Stimulated activated CD4-positive, alpha-beta T cell treated with anti-CD3 and anti-CD28 coated beads, Interleukin-1b, Interleukin-23, amount 100 ng/mL, for 1 hour (primary cell): ENCODE results near the gene RNF220.
"Not testable (repeated sequence)": the region's sequence is repeated elsewhere in the genome, so short reads cannot be mapped to it uniquely, and the experiment has no call there.

Experiments
- DNase-seq, 2 donors: peaks; one replicate each; pipeline ENCODE4 v3.0.0-alpha.2; 2020; ENCODE audit warnings: low read depth in 2 of 2

The RNF220 gene

DNA sequence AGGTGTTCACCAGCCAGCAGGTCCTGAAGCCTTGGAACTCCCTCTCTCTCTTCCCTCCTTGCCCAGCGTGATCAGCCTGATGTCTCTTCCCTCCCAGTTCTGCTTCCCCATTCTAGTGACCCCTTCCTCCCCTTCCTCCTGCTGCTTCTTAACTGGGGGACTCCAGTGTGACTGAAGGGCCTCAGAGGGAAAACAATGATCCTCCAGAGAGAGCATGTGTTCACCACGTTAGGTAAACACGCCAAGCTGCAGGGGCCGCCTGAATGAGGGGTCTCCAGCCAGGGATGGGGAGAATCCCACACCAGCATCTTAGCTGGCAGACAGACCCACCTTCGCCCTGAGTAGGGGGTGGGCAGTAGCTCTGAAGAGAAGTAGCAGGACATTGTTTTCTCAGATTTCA, 144.5 kb downstream of the RNF220 start:
- no peak for DNase-seq

DNA sequence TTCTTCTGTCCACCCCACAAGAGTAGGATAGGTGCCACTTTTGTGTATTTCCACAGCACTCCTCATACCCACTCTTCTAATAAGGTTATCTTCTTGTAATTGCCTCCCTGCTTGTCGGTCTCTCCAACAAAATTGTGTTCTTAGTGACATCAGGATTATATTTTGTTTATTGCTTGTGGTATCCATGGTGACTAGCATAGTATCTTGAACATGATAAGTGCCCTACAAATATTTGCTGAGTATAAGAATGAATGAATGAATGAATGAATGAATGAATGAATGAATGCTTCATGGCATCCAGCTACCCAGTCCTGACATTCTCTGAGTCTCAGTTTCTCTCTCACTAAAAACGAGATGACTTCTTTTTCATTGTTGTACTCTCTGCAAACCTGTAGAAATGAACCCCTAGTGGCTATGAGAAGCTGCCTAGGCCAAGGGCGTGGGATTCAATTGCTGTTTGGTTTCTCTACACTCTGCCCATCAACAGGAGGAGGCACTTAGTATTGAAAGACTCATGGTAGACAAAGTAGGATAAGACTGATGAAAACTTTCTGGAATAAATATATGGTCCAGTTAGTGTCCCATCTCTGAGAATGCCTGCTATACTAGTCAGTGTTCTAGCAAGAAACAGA, 148.2 kb downstream of the RNF220 start:
- no peak for DNase-seq

DNA sequence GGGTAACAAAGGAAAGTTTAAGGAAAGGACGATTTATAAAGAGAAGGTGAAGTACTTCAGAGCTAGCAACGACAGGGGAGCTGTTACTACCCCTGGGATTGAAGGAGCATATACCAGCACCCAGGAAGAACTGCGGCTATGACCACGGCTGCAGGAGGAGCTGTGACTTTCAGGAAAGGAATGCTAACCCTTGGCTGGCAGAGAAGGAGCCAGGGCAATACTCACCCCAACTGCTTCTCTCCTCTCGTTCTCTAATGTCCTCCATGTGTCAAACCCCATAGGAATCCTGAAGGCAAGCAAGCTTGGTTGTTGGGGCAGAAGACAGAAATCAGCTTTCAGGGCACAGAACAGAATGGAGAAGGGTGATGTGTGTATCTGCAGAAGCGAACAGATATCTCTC, 148.7 kb downstream of the RNF220 start:
- no peak for DNase-seq

DNA sequence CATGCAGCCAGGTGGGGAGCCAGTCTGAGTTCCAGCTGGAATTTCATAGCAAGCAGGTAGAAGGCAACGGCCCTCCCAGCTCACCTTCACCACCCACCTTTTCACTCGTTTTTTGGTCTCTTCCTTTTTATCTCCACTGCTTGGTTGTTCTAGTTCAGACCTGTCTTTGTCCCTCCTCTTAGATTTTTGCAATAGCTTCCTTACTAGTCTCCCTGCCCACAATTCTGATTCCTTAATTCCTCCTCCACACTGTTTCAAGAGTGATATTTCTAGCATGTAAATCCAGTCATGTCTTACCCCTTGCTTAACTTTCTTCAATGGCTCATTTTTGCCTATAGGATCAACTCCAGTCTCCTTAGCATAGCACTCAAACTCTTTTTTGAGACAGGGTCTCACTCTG, 149.7 kb downstream of the RNF220 start:
- DNase-seq = no peak

DNA sequence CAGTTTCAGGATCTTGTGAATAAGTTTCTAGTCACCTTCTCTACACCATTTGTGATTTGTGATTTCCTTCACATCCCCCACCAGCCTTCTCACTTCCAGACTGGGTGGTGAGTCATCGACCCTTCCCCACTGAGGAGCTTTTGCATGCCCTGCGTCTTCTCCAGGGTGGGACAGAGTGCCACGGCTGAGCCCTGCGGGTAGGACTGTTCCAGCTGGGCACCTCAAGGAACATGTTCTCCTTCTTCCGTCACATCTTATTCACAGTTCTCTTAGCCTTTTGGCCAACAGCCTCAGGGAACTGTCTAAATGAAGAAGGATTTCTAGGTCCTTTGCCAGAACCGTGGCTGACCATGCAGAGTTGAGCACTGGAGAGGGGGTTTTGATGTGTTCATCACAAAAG, 152.7 kb downstream of the RNF220 start:
- DNase-seq = no peak

DNA sequence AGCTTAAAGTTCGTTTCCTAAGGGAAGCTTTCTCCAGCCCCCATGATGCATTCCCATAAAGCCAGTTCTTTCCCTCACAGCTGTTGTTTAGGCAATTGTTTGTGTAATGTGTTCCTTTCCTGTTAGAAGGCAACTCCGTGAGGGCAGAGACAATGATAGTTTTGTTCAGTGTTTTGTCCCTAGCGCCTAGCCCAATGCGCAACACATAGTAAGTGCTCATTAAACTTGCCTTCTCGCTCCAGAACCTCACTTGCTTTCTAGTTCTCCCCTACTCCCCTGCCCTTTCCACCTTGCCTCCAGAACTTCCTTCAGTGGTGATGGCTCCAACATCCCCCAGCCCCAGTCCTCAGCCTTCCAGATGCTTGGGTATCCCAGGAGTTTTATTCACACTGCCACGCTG, 153.8 kb downstream of the RNF220 start:
- no peak for DNase-seq

DNA sequence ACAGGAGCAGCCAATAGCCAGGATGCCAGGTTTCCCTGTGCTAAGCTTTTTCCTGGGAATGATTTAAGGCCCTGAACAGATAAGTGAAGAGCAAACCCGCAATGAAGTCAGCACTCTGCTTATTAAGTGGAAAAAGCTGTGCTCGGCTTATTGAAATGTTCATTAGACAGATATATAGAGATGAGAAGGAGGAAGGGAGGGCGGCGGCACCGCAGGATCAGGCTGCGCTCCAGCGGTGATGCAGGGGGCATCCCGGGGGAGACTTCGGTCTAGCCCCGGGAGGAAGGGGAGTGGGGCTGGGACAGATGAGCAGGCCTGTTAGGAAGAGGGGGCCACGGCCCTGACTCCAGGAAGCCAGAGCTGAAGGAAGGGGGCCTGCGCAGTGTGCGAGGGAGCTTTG, 154.3 kb downstream of the RNF220 start:
- no peak for DNase-seq

DNA sequence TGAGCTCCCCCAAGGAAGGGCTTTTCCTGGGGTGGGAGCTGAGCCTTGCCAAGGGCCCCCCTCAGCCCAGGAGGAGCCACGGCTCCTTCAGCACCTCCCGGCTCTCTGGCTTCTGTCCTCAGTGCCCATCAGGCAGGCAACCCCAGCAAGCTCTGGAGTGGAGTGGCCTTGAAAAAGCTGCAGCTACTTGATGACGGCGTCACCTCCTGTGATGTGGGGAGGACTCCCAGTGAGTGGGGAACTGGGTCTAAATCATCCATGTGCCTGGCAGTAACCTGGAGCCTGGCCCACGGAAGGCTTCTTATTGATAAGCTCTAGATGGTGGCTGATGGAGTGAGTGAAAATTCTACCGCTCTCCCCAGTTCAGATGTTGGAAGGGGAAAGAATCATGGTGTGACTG, 154.9 kb downstream of the RNF220 start:
- no peak for DNase-seq

DNA sequence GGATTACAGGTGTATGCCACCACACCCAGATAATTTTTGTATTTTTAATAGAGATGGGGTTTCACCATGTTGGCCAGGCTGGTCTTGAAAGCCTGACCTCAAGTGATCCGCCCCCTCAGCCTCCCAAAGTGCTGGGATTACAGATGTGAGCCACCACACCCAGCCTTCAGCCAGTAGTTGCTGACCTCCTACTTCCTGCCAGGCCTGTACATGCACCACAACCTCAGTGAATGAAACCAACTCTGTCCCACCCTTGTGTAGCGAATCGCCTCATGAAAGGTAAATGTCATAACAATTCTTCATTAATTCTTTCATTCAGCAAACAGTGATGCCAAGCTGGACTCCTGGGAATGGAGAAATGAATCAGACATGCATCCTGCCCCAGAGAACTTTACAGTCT, 155.6 kb downstream of the RNF220 start:
- not testable (repeated sequence) for DNase-seq

DNA sequence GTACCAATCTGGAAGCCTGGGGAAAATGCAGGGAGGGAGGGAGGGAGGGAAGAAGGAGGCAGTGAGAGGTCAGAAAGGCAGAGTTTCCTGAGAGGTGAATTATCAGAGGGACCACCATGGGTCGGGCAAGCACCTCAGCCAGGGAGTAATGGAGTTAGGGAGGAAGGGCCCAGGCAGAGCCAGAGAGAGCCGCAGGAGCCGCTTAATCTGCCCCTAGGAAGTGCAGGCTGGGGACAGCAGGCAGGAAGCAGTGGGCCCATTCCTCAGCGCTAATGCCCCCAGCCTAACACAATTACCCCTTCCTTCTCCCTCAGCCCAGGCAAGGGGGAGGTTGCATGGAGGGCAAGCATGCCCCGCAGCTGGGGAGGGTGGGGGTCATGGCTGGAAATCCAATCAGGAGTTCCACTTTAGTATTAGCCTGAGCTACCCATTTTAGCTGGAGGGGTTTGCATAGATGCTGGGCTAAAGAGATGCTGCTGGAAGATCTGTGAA, 160.2 kb downstream of the RNF220 start:
- DNase-seq = no peak

DNA sequence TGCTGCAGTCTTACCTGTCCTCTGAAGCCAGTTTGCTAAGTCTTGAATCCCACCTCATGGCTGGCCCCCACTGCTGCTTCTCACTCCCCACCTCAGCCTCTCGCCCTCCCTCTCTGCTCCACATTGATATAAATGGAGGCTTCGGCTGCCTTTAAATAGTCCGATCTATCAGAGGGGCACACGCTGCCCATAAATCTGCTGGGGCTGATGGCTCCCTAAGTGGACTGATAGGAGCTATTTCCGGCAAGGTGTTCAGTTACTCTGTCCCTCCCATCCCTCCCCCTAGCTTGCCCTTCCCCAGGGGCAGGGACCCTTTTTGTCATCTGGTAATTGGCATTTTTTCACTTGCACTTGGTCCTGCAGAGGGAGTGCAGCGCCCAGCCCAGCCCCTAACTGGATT, 160.8 kb downstream of the RNF220 start:
- no peak for DNase-seq

DNA sequence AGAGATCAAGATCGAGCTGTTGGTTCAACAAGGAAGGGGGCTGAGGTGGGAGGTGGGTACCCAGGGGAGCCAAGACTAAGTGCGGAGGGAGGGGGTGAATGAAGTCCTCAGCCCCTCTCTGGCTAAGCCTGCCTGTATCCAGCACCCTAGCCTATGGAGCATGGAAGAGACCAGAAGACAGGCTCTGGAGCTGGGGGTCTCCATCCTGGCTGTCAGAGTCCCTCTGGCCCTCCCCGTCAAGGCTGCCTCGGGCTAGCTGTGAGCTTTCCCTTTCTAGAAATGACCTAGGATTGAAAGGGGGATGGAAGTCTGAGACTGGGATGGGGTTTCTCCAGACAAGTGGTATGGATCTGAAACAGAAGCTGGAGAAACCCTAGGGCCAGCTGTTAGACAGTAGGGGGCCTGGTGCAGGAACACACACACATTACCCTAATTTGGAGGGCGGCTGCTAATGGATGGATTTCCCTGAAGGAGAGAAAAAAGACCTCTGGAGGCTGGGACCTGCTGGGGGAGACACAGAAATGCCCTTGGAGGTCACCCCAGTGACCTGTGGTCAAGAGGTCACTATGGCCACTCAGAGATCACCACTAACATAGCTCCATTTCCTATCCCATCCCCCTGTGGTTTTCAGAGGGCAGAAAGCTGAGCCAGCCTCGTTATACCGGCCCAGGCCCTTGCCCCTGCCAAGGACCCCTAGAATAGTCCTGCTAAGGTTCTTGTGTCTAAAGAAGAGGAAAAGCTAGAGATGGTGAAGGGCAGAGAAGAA, 161.4 kb downstream of the RNF220 start:
- DNase-seq = no peak

DNA sequence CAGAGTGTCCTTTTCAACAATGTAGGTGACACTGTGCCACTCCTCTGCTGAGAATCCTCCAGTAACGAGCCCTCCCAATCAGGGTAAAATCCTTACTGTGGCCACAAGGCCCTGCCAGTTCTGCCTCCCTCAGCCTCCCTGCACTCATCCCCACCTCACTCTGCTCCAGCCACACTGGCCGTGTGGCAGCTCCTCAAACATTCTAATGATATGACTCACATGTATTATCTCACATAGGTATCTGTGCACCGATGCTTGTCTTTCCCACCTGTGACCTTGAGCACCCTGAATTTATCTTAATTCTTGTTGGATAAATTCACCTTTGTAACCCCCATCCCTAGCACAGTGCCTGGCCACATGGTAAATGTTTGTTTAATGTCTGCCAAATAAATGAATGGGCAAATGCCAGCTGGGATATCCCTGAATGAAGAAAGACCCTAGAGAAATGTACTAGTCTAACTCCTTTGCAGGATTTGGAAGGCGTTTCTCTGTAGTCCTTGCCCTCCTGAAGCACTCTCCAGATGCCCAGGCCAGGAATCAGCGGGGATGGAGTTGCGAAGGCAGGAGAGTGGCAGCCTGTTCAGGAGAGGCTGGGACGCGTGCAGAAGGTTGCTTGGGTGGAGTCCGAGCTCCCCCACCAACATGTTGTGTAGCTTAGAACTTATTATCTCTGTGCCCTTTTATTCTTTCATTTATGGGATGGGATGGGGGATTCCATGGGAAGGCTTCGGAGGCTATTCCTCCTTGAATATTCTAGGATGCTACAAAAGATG, 163.3 kb downstream of the RNF220 start:
- DNase-seq = no peak

DNA sequence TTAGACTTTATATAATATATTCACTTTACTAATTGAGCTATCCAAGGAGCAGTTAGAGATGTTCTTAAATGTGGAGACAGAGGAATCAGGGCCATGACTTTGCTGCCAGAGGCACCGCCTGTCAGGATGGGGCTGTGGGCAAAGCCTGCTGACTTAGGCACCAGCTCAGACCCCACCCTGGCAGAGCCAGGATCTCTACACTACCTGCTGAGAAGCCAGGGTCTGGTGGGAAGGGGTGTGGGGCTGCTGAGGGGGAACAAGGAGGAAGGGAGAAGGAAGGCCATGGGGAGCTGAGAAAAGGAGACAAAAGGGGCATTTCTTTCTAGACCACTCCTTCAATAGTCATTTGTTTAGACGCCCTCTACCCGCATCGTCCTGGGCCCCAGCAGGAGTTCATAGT, 164.4 kb downstream of the RNF220 start:
- DNase-seq = no peak

DNA sequence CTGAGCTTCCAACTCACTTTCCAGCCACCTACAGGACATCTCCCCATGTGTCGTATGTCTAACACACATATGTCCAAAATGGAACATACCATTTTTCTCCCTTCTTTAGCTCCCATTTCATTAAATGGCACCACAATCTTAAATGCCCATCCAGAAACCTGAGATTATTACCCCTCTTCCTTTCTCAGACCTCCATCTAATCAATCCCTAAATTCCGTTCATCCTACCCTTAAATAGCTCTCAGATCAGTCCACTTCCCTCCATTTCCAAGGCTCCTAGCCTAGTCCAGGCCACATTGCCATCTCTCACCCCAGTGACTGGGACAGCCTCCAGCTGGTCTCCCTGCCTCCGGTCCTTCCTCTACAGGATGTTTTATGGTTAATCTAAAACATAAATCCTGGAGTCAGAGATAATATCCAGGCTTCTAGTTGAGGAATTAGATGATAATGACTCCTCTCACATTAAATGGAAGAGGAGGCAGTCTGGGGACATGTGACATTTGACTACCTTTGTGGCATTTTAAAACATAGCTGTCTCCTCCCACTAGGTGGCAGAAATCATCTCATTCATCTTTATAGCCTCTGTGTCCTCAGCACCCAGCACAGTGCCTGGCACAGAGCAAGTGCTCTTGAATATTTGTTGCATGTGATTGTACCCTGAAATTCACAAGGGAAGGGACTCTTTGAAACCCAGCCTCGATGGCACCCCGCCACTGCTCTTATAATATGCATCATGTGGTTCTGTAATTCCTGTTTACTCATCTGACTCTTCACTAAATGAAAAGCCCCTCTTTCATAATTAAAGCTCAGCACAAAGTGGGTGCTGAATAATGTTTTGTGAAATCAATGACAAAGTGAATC, 166.9 kb downstream of the RNF220 start:
- no peak for DNase-seq

DNA sequence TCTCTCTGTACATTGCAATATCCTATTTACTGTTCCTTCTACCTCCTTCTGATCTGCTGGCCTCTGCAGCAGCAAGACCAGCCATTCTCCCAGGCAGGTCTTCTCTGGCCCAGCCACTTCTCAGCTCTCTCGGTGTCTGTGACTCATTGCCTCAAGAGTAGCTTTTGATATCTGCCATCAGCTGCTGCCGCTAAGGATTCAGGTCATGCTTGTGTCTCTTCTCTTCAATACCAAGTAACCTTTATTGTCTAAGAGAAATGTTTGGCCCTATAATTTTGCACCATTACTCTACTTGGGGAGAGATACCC, 167.5 kb downstream of the RNF220 start:
- no peak for DNase-seq

DNA sequence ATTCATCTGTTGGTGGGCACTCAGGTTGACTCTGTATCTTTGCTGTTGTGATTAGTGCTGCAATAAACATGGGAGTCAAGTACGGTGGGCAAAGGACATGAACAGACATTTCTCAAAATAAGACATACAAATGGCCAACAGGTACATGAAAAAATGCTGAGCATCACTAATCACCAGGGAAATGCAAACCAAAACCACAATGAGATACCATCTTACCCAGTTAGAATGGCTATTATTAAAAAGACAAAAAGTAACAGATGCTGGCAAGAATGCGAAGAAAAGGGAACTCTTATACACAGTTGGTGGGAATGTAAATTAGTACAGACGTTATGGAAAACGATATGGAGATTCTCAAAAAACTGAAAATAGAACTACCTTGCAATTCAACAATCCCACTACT, 170.3 kb downstream of the RNF220 start:
- DNase-seq = no peak

DNA sequence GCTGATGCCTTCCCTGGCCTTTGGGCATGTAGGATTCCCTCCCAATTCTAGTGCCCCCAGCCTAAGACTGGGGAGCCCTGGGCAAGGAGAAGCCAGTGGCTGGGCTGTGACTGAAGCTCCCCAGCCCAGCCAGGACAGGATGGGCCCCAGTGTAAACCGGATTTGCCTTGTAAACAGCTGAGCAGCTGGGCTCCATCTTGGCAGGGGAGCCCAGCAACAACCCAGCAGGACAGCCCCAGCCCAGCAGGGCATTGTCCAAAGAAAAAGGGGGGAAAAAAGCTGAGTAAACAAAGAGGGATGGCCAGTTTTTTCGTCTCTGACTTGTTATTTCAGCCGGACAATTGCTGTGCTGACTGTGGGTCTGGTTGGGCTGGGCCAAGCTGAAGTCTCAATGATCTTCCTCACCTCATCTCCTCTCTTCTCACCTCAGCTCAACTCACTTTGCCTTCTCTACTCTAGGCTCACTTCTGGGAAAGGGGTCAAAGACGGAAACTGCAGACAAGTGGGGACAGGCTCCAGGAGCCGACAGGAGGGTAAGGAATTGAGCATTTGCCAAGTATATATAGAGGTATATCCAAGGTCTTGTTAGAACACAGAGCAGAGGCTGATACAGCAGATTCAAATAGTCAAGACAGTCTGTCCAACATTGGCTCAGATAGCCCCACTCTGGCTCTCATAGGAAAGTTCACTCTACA, 171.5 kb downstream of the RNF220 start:
- no peak for DNase-seq

DNA sequence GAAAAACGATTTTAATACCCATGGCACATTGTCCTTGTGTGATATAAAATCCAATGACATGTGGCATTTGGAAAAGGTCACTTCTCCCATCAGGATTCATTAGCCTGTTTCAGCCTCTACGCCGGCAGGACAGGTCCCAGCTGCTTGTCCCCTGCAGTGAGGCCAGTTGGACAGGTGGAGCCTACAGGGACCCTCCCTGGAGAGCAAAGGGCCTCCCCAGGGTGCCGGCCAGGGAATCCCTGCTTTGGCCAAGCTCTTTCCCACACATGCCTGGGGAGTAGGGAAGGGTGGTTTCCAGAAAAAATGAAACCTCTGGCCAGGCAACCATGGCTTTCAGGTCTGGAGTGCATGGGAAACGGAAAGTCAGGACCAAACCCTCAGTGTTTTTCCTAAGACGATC, 176.2 kb downstream of the RNF220 start:
- DNase-seq = no peak

DNA sequence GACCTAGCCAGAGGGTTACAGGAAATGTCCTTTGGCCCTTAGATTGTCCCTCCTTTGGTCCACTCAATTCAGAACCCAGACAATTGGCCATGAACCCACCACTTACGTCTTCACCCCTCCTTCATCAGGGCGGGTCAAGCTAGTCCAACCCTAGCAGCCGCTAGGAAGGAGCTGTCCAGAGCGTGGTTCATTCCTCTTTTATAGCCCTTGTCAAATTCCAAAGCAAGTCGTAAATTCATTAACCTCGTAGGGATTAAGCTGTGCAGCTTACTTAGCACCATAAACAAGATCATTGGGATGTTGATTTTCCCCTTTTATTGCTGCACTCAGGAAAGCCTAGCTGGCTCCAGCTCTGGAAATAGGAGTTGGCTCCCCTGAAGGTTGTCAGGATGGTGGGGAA, 179.1 kb downstream of the RNF220 start:
- no peak for DNase-seq

DNA sequence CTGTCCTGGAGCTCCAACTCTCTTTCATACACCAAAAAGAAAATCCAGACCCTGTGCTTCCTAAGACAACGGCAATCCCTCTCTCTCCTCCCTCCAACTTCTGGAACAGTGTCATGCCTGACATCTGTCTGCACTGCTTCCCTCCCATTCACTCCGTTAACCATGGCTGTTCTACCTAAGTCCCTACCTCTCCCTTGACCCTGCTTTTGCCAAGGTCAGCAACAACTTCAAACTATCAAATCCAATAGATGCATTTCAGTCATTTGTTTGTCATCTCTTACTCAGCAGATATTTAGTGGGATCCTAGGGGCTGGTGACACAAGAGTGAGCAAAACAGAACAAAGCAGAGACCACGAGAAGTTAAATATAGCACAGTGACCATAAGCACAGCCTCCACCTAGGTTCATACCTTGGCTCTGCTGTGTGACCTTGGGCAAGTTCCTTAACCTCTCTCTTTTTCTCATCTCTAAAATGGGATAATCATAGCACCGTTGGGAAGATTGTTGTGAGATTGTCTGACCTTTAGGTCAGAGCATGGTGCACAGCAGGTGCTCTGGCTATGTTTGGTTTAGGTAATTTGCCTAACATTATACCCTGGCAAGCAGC, 180.4 kb downstream of the RNF220 start:
- DNase-seq = no peak
